Stimulated activated CD4-positive, alpha-beta T cell treated with anti-CD3 and anti-CD28 coated beads, TNF-alpha, amount 100 ng/mL, for 24 hours (primary cell): Measurements from ENCODE around the gene TP73.

ENCODE experiments used
- DNase-seq, 3 experiments: peaks; one replicate each; pipeline ENCODE4 v3.0.0-alpha.2; 2020; ENCODE audit warnings: low read depth in 3 of 3

The TP73 gene

GRCh38 chr1:3779265-3779911, 127.1 kb downstream of the TP73 start:
- DNase-seq = no peak

GRCh38 chr1:3779912-3780416, 127.6 kb downstream of the TP73 start:
- DNase-seq = no peak

- no peak for DNase-seq
These were observed 128.6 kb downstream of the TP73 start for GRCh38 chr1:3780901-3781300.

- DNase-seq = no peak
These were observed 131.5 kb downstream of the TP73 start for GRCh38 chr1:3783651-3784474.

- no peak for DNase-seq
These were observed 132.7 kb downstream of the TP73 start for GRCh38 chr1:3785045-3785444.

- no peak for DNase-seq
These were observed 133.3 kb downstream of the TP73 start for GRCh38 chr1:3785456-3786157.
